DOHH2 (cell line): ENCODE measurements around the gene OR52E6.

Experiments used
- H3F3A ChIP-seq: fragments of 200-600 bp; sonication (generic), shearing (Covaris generic); 2 replicates; pipeline ENCODE4 v1.6.0; 2016; ENCODE audit warnings: antibody characterized with exemption, mild to moderate bottlenecking; ENCODE audit not compliant: control insufficient read depth, insufficient read depth
- H3K27ac ChIP-seq: fragments of 200-600 bp; sonication (generic); 2 replicates; pipeline ENCODE4 v1.5.1; 2014; ENCODE audit warnings: low read depth, mild to moderate bottlenecking, low read length, moderate library complexity
- H3K27me3 ChIP-seq: fragments of 200-600 bp; sonication (generic); 2 replicates; pipeline ENCODE4 v1.6.1; 2014; ENCODE audit warnings: mild to moderate bottlenecking, low read length, mixed read lengths; ENCODE audit not compliant: control insufficient read depth
- H3K36me3 ChIP-seq: fragments of 200-600 bp; sonication (generic); 2 replicates; pipeline ENCODE4 v1.6.1; 2014; ENCODE audit warnings: mild to moderate bottlenecking, low read length, moderate library complexity, mixed read lengths; ENCODE audit not compliant: control insufficient read depth
- H3K4me1 ChIP-seq: fragments of 200-600 bp; sonication (generic); 2 replicates; pipeline ENCODE4 v1.6.1; 2014; ENCODE audit warnings: mild to moderate bottlenecking, low read length, mixed read lengths; ENCODE audit not compliant: control insufficient read depth
- H3K4me2 ChIP-seq: fragments of 200-600 bp; sonication (generic); 2 replicates; pipeline ENCODE4 v1.6.0; 2014; ENCODE audit warnings: mild to moderate bottlenecking, low read length, moderate library complexity
- H3K4me3 ChIP-seq: fragments of 200-600 bp; sonication (generic); 2 replicates; pipeline ENCODE4 v1.5.1; 2014; ENCODE audit warnings: mild to moderate bottlenecking, low read length, mixed read lengths
- H3K79me2 ChIP-seq: fragments of 200-600 bp; sonication (generic); 2 replicates; pipeline ENCODE4 v1.6.1; 2014; ENCODE audit warnings: mild to moderate bottlenecking, low read length, mixed read lengths; ENCODE audit not compliant: control insufficient read depth
- H3K9me2 ChIP-seq: fragments of 200-600 bp; sonication (generic); replicated peaks from 2 replicates; pipeline ENCODE4 v1.6.1; 2014; ENCODE audit warnings: mild to moderate bottlenecking, low read length, mixed read lengths; ENCODE audit not compliant: control insufficient read depth
- H3K9me3 ChIP-seq: fragments of 200-600 bp; sonication (generic); 2 replicates; pipeline ENCODE4 v1.6.1; 2014; ENCODE audit warnings: antibody characterized with exemption, low read length, mixed read lengths; ENCODE audit not compliant: control insufficient read depth, insufficient read depth
- H4K20me1 ChIP-seq: fragments of 200-600 bp; sonication (generic); 2 replicates; pipeline ENCODE4 v1.6.0; 2014; ENCODE audit warnings: low read depth, mild to moderate bottlenecking, antibody characterized with exemption, low read length, moderate library complexity; ENCODE audit not compliant: control insufficient read depth, insufficient read depth
- EZH2phosphoT487 ChIP-seq: fragments of 200-600 bp; sonication (generic); IDR thresholded peaks from 2 replicates; pipeline ENCODE4 v1.6.1; 2017; ENCODE audit warnings: borderline replicate concordance, mild to moderate bottlenecking, antibody characterized with exemption, low read length, moderate library complexity, mixed read lengths
- TF ChIP-seq, protein P1 (sequence below): fragments of 200-600 bp; sonication (generic); IDR thresholded peaks from one replicate; pipeline ENCODE4 v1.5.1; 2014; ENCODE audit warnings: antibody characterized with exemption, mild to moderate bottlenecking, low read depth, low read length; ENCODE audit not compliant: poor library complexity, severe bottlenecking

The OR52E6 gene

GRCh38 chr11:5791165-5791564, 50.5 kb downstream of the OR52E6 start, which contains the start of gene OR52N1:
TSS of gene OR52N1 (minus strand) at chr11:5791265. CDS start at chr11:5788816, 2,449 bp downstream.
- no peak within 1 kb of the TSS for H3K4me2 ChIP-seq
- H3K4me1 ChIP-seq: no peaks in the 10 kb centered on the region
- no peak within 1 kb of the TSS for H3K4me3 ChIP-seq
- no peaks in the 10 kb centered on the region for H3K79me2 ChIP-seq
- H4K20me1 ChIP-seq: no peaks in the 10 kb centered on the region
- no peaks in the 10 kb centered on the region for H3K36me3 ChIP-seq
- no peaks in the 10 kb centered on the region for H3F3A ChIP-seq
- H3K27ac ChIP-seq: no peak within 1 kb of the TSS
- H3K27me3 ChIP-seq: no peaks in the 10 kb centered on the region
- no peaks in the 10 kb centered on the region for H3K9me3 ChIP-seq
- no peak for TF ChIP-seq EZH2phosphoT487
- TF ChIP-seq, protein P1, sequence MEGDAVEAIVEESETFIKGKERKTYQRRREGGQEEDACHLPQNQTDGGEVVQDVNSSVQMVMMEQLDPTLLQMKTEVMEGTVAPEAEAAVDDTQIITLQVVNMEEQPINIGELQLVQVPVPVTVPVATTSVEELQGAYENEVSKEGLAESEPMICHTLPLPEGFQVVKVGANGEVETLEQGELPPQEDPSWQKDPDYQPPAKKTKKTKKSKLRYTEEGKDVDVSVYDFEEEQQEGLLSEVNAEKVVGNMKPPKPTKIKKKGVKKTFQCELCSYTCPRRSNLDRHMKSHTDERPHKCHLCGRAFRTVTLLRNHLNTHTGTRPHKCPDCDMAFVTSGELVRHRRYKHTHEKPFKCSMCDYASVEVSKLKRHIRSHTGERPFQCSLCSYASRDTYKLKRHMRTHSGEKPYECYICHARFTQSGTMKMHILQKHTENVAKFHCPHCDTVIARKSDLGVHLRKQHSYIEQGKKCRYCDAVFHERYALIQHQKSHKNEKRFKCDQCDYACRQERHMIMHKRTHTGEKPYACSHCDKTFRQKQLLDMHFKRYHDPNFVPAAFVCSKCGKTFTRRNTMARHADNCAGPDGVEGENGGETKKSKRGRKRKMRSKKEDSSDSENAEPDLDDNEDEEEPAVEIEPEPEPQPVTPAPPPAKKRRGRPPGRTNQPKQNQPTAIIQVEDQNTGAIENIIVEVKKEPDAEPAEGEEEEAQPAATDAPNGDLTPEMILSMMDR: no peak
- no peaks in the 10 kb centered on the region for H3K9me2 ChIP-seq
